Peyer's patch (tissue), 4 donors: Measurements from ENCODE around the gene POLR2L. TPM values are rescaled to one million over a fixed set of nuclear protein-coding genes. Genes with fewer than 3 reads are reported as not detected.

Source experiments
- DNase-seq, 3 donors: peaks; one replicate each; pipeline ENCODE4 v3.0.0-alpha.2; 2017 to 2019
- H3K27ac ChIP-seq, 4 donors: fragments of 200-600 bp; sonication (generic); one replicate each; pipeline ENCODE4 v1.5.1; 2016 to 2019
- H3K27me3 ChIP-seq, 2 donors: fragments of 200-600 bp; sonication (generic); one replicate each; pipeline ENCODE4 v1.5.1; 2019
- H3K36me3 ChIP-seq, 3 donors: fragments of 200-600 bp; sonication (generic); one replicate each; pipeline ENCODE4 v1.5.1; 2016 to 2019
- H3K4me1 ChIP-seq, 4 donors: fragments of 200-600 bp; sonication (generic); one replicate each; pipeline ENCODE4 v1.5.1; 2016 to 2019
- H3K4me3 ChIP-seq, 4 donors: fragments of 200-600 bp; sonication (generic); 1 replicate in 3 of 4; 2 replicates in 1 of 4; pipeline ENCODE4 v1.5.1; 2016 to 2019; ENCODE audit warnings: mild to moderate bottlenecking in 1 of 4
- H3K9me3 ChIP-seq, 4 donors: fragments of 200-600 bp; sonication (generic); one replicate each; pipeline ENCODE4 v1.5.1; 2016 to 2019; ENCODE audit warnings: mild to moderate bottlenecking in 1 of 4
- CTCF ChIP-seq, 6 experiments: fragments of 450-650 bp in 4 of 6; fragments of 200-600 bp in 2 of 6; sonication (generic) in 1 of 6; IDR thresholded peaks; one replicate each; pipeline ENCODE4 v1.5.1; 2017 to 2019; ENCODE audit warnings: antibody characterized with exemption in 6 of 6, mild to moderate bottlenecking in 3 of 6, moderate library complexity in 1 of 6
- POLR2A ChIP-seq, 2 donors: fragments of 450-650 bp; IDR thresholded peaks; one replicate each; pipeline ENCODE4 v1.5.1; 2017; ENCODE audit warnings: antibody characterized with exemption in 2 of 2, mild to moderate bottlenecking in 2 of 2, moderate library complexity in 2 of 2
- total RNA-seq, 4 donors: library from RNA; depleted of rRNA; stranded (reverse); fragments of >200 nt; gene quantifications; one replicate each; pipeline ENCODE4 v1.1.0, GENCODE V29; 2016

Gene POLR2L
- total RNA-seq, 4 donors from 2014 or later, result 37.8 to 67.1 (median 44.8) TPM

- DNase-seq, result peak; percentile 78 to 88 (median 81)
- peaks cover 5 to 33% (median 27%) of the 10 kb centered on the region in 4 donors for H3K4me1 ChIP-seq
- TF ChIP-seq CTCF (IDR thresholded peaks at IDR 0.05) (no peak), POLR2A (IDR thresholded peaks at IDR 0.05) (no peak)
- no peaks in the 10 kb centered on the region for H3K27me3 ChIP-seq
- peak overlapping the region; percentile 87 to 98 (median 92) for H3K27ac ChIP-seq
- H3K36me3 ChIP-seq, result peaks cover 0 to 45% (median 0%) of the 10 kb centered on the region in 3 donors
- H3K9me3 ChIP-seq, result no peaks in the 10 kb centered on the region
- H3K4me3 ChIP-seq, result peak overlapping the region; percentile 71 to 88 (median 78)
Observed at GRCh38 chr11:797296-798092, 44.8 kb downstream of the POLR2L start.

GRCh38 chr11:796565-797295 is 45.6 kb downstream of the POLR2L start:
- peaks cover 5 to 33% (median 27%) of the 10 kb centered on the region in 4 donors for H3K4me1 ChIP-seq
- TF ChIP-seq POLR2A (IDR thresholded peaks at IDR 0.05), result no peak
- TF ChIP-seq CTCF (IDR thresholded peaks at IDR 0.05), result no peak
- H3K36me3 ChIP-seq, result peaks cover 0 to 44% (median 0%) of the 10 kb centered on the region in 3 donors
- no peaks in the 10 kb centered on the region for H3K9me3 ChIP-seq
- H3K4me3 ChIP-seq, result peak overlapping the region; percentile 71 to 88 (median 78)
- H3K27ac ChIP-seq, result peak overlapping the region; percentile 87 to 98 (median 92)
- DNase-seq, result peak in 2 of 3 donors; percentile 67 to 71
- no peaks in the 10 kb centered on the region for H3K27me3 ChIP-seq

- TF ChIP-seq POLR2A (IDR thresholded peaks at IDR 0.05), result no peak
- no peak for TF ChIP-seq CTCF (IDR thresholded peaks at IDR 0.05)
- Histone ChIP-seq H3K36me3 (peaks cover 0 to 42% (median 0%) of the 10 kb centered on the region in 3 donors), H3K9me3 (no peaks in the 10 kb centered on the region), H3K4me3 (peak overlapping the region; percentile 71 to 88 (median 78)), H3K27me3 (no peaks in the 10 kb centered on the region), H3K27ac (peak overlapping the region; percentile 87 to 98 (median 92)), H3K4me1 (peaks cover 5 to 33% (median 27%) of the 10 kb centered on the region in 4 donors)
- peak; percentile 79 to 88 (median 85) for DNase-seq
Observed at GRCh38 chr11:795634-796564, 46.4 kb downstream of the POLR2L start.

- DNase-seq, result peak in 1 of 3 donors; percentile 65
- Histone ChIP-seq H3K9me3 (no peaks in the 10 kb centered on the region), H3K4me3 (peak overlapping the region; percentile 71 to 88 (median 78)), H3K4me1 (peaks cover 5 to 34% (median 28%) of the 10 kb centered on the region in 4 donors), H3K27me3 (no peaks in the 10 kb centered on the region), H3K36me3 (peaks cover 0 to 33% (median 0%) of the 10 kb centered on the region in 3 donors), H3K27ac (peak overlapping the region; percentile 87 to 98 (median 92))
- TF ChIP-seq POLR2A (IDR thresholded peaks at IDR 0.05) (no peak), CTCF (IDR thresholded peaks at IDR 0.05) (no peak)
Observed at GRCh38 chr11:794766-795633, 47.3 kb downstream of the POLR2L start.
